GM21723 (cell line): ENCODE data around the gene SIGLEC7.

Experiments used
- ATAC-seq: cut with Tn5 transposase; IDR thresholded peaks from one replicate; pipeline ENCODE4 v1.9.1; 2021; ENCODE audit warnings: mild to moderate bottlenecking, moderate library complexity; ENCODE audit not compliant: unreplicated experiment

SIGLEC7 gene

GRCh38 chr19:51116736-51117286, 25.3 kb upstream of the SIGLEC7 start:
- ATAC-seq, result no peak

GRCh38 chr19:51119101-51119500, 23.0 kb upstream of the SIGLEC7 start:
- no peak for ATAC-seq

GRCh38 chr19:51119611-51120010, 22.5 kb upstream of the SIGLEC7 start:
- no peak for ATAC-seq

- ATAC-seq, result no peak
Observed at GRCh38 chr19:51120160-51120559, 21.9 kb upstream of the SIGLEC7 start.

- ATAC-seq, result no peak
Observed at GRCh38 chr19:51121257-51121656, 20.8 kb upstream of the SIGLEC7 start.

- no peak for ATAC-seq
Observed at GRCh38 chr19:51122112-51122981, 19.8 kb upstream of the SIGLEC7 start.

GRCh38 chr19:51123381-51123800, 18.7 kb upstream of the SIGLEC7 start:
- no peak for ATAC-seq

GRCh38 chr19:51123802-51124201, 18.3 kb upstream of the SIGLEC7 start:
- no peak for ATAC-seq

GRCh38 chr19:51124216-51124615, 17.9 kb upstream of the SIGLEC7 start:
- no peak for ATAC-seq

- ATAC-seq, result no peak
Observed at GRCh38 chr19:51124729-51125128, 17.4 kb upstream of the SIGLEC7 start, which contains the start of gene SIGLEC9. SIGLEC9 (plus strand) TSS chr19:51124906; CDS start chr19:51124975, 69 bp downstream.

- no peak for ATAC-seq
Observed at GRCh38 chr19:51125421-51126075, 16.6 kb upstream of the SIGLEC7 start.

- ATAC-seq, result no peak
Observed at GRCh38 chr19:51127032-51127431, 15.1 kb upstream of the SIGLEC7 start.

GRCh38 chr19:51127755-51128154, 14.3 kb upstream of the SIGLEC7 start:
- ATAC-seq, result no peak

GRCh38 chr19:51128227-51128626, 13.9 kb upstream of the SIGLEC7 start:
- no peak for ATAC-seq

GRCh38 chr19:51129716-51130115, 12.4 kb upstream of the SIGLEC7 start:
- no peak for ATAC-seq

GRCh38 chr19:51131780-51132680, 10.1 kb upstream of the SIGLEC7 start:
- no peak for ATAC-seq

- no peak for ATAC-seq
Observed at GRCh38 chr19:51135004-51135403, 7.1 kb upstream of the SIGLEC7 start.

GRCh38 chr19:51135986-51136762, 5.9 kb upstream of the SIGLEC7 start:
- ATAC-seq, result no peak

GRCh38 chr19:51136851-51137551, 5.1 kb upstream of the SIGLEC7 start:
- no peak for ATAC-seq
